A673 (cell line): ENCODE results near the gene NCOA7. TPM values are rescaled to one million over a fixed set of nuclear protein-coding genes. Genes with fewer than 3 reads are reported as not detected.

Experiments
- BruUV-seq: library from RNA; stranded (reverse); fragments of 400-500 nt; replicated peaks from 2 replicates; lab custom pipeline; 2021; lab: Mats Ljungman, UMichigan
- CTCF ChIA-PET: fragments of 300-600 bp; sonication (Branson Sonifier 250); formaldehyde crosslinking; loops from one replicate; lab custom pipeline; 2022; ENCODE audit warnings: antibody characterized with exemption; lab: Charles Lee
- POLR2A ChIA-PET: fragments of 300-600 bp; sonication (Branson Sonifier 250); formaldehyde crosslinking; loops from one replicate; lab custom pipeline; 2022; ENCODE audit warnings: antibody characterized with exemption; ENCODE audit not compliant: low non-redundant PET; lab: Charles Lee
- DNase-seq: peaks from one replicate; pipeline ENCODE4 v3.0.0-alpha.2; 2015; ENCODE audit warnings: low spot score
- H3K27ac ChIP-seq: fragments of 200-600 bp; sonication (generic); 2 replicates; pipeline ENCODE4 v1.5.1; 2016; ENCODE audit warnings: mixed run types, low read depth, mild to moderate bottlenecking, mixed read lengths, antibody characterized with exemption, low read length; ENCODE audit not compliant: poor library complexity, severe bottlenecking
- H3K27me3 ChIP-seq: fragments of 200-600 bp; sonication (generic); replicated peaks from 2 replicates; pipeline ENCODE4 v1.6.1; 2017; ENCODE audit warnings: mixed run types, low read depth, mild to moderate bottlenecking, mixed read lengths, antibody characterized with exemption, low read length; ENCODE audit not compliant: insufficient read depth, poor library complexity
- H3K36me3 ChIP-seq: fragments of 200-600 bp; sonication (generic); 2 replicates; pipeline ENCODE4 v1.6.1; 2016; ENCODE audit warnings: mixed run types, mild to moderate bottlenecking, mixed read lengths, antibody characterized with exemption, low read length; ENCODE audit not compliant: insufficient read depth, poor library complexity, severe bottlenecking
- H3K4me1 ChIP-seq: fragments of 200-600 bp; sonication (generic); 2 replicates; pipeline ENCODE4 v1.6.1; 2017; ENCODE audit warnings: mixed run types, mild to moderate bottlenecking, mixed read lengths, antibody characterized with exemption, low read length; ENCODE audit not compliant: insufficient read depth, poor library complexity, severe bottlenecking
- H3K4me3 ChIP-seq: fragments of 200-600 bp; sonication (generic); 2 replicates; pipeline ENCODE4 v1.5.1; 2016; ENCODE audit warnings: low read depth, mixed run types, mild to moderate bottlenecking, mixed read lengths, low read length; ENCODE audit not compliant: poor library complexity, severe bottlenecking
- H3K9me3 ChIP-seq: fragments of 200-600 bp; sonication (generic); 2 replicates; pipeline ENCODE4 v1.6.1; 2016; ENCODE audit warnings: mixed run types, low read depth, mild to moderate bottlenecking, mixed read lengths, antibody characterized with exemption, low read length; ENCODE audit not compliant: poor library complexity, severe bottlenecking
- CTCF ChIP-seq: fragments of 300-800, 200-600 bp; sonication (generic); conservative IDR thresholded peaks from 2 replicates; pipeline ENCODE4 v1.5.1; 2017; ENCODE audit warnings: low read depth, mild to moderate bottlenecking, antibody characterized with exemption, low read length, moderate library complexity, mixed read lengths
- EZH2 ChIP-seq: fragments of 200-600 bp; sonication (generic); IDR thresholded peaks from 2 replicates; pipeline ENCODE4 v1.6.1; 2017; ENCODE audit warnings: borderline replicate concordance, low read depth, mild to moderate bottlenecking, mixed read lengths, antibody characterized with exemption, low read length; ENCODE audit not compliant: poor library complexity, severe bottlenecking
- intact Hi-C: fragments of 100-400 bp; cut with micrococcal nuclease; formaldehyde crosslinking; loops from one replicate; pipeline ENCODE4 v1.10.0; 2022; ENCODE audit not compliant: unreplicated experiment
- total RNA-seq: library from RNA; stranded (reverse); gene quantifications from 2 replicates; pipeline ENCODE4 v1.2.3, GENCODE V29; 2021

Gene NCOA7
- total RNA-seq, 1 experiment from 2014 or later: 33.5 TPM

GRCh38 chr6:125962900-125963497, 172.2 kb downstream of the NCOA7 start:
- intact Hi-C loops: no loop called here
- no peaks in the 10 kb centered on the region for H3K27me3 ChIP-seq
- TF ChIP-seq EZH2 (no peak), CTCF (no peak)
- H3K36me3 ChIP-seq: no peaks in the 10 kb centered on the region
- no peak for DNase-seq
- H3K4me1 ChIP-seq: peaks cover 14% of the 10 kb centered on the region
- H3K4me3 ChIP-seq: no peak overlapping the region
- ChIA-PET CTCF (no interaction called here), POLR2A (no interaction called here)
- H3K9me3 ChIP-seq: no peaks in the 10 kb centered on the region
- no TSS peak for BruUV-seq
- no peak overlapping the region for H3K27ac ChIP-seq

DNA sequence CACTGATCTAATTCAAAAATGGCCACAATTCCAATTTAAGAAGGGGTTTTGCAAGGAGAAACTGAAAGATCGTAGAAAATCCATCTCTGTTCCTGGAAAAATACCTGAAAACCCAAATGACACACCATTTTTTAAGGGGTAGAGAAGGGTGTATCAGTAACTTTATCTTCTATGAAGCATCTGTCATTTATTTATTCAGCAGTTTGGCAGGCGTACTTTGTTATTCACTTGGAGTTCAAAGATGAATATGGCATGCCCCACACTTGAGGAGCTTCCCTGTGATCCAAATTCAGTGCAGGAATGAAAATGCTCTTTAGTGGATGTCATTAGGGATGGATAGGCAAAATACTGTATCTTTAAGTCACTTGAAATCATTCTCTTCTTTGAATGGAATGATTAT, 173.1 kb downstream of the NCOA7 start:
- Histone ChIP-seq H3K36me3 (no peaks in the 10 kb centered on the region), H3K27me3 (no peaks in the 10 kb centered on the region), H3K9me3 (no peaks in the 10 kb centered on the region), H3K27ac (no peak overlapping the region), H3K4me3 (no peak overlapping the region), H3K4me1 (peaks cover 10% of the 10 kb centered on the region)
- no TSS peak for BruUV-seq
- ChIA-PET CTCF (no interaction called here), POLR2A (no interaction called here)
- intact Hi-C loops: no loop called here
- no peak for TF ChIP-seq EZH2
- TF ChIP-seq CTCF: no peak
- no peak for DNase-seq

DNA sequence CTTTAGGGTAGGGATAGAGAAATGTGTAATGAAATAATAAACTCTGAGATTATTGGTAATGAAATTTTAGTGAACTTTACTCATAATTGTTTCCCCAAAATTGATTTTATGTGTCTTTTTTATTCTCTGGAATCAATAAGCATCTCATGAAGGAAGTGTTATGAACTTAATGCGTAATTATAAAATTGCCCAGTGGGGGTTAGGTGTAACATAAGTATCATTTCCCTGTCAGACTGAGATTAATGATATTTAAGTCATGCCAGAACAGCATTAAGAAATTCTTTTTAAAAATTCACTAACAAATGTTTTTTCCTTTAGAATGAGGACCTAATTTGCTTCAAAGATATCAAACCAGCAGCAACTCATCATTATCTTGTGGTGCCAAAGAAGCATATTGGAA, 175.8 kb downstream of the NCOA7 start:
- DNase-seq: no peak
- intact Hi-C loops: no loop called here
- ChIA-PET POLR2A (no interaction called here), CTCF (no interaction called here)
- Histone ChIP-seq H3K4me1 (peaks cover 10% of the 10 kb centered on the region), H3K4me3 (no peak overlapping the region), H3K9me3 (no peaks in the 10 kb centered on the region), H3K36me3 (no peaks in the 10 kb centered on the region), H3K27me3 (no peaks in the 10 kb centered on the region), H3K27ac (no peak overlapping the region)
- BruUV-seq: no TSS peak
- TF ChIP-seq CTCF (no peak), EZH2 (no peak)
